ENCODE measurements around the gene WDR89. TPM values are rescaled to one million over a fixed set of nuclear protein-coding genes. Genes with fewer than 3 reads are reported as not detected.

The WDR89 gene, protein sequence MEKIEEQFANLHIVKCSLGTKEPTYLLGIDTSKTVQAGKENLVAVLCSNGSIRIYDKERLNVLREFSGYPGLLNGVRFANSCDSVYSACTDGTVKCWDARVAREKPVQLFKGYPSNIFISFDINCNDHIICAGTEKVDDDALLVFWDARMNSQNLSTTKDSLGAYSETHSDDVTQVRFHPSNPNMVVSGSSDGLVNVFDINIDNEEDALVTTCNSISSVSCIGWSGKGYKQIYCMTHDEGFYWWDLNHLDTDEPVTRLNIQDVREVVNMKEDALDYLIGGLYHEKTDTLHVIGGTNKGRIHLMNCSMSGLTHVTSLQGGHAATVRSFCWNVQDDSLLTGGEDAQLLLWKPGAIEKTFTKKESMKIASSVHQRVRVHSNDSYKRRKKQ
- total RNA-seq = 10 to 100 TPM; 22.0 to 23.8 TPM

DNA sequence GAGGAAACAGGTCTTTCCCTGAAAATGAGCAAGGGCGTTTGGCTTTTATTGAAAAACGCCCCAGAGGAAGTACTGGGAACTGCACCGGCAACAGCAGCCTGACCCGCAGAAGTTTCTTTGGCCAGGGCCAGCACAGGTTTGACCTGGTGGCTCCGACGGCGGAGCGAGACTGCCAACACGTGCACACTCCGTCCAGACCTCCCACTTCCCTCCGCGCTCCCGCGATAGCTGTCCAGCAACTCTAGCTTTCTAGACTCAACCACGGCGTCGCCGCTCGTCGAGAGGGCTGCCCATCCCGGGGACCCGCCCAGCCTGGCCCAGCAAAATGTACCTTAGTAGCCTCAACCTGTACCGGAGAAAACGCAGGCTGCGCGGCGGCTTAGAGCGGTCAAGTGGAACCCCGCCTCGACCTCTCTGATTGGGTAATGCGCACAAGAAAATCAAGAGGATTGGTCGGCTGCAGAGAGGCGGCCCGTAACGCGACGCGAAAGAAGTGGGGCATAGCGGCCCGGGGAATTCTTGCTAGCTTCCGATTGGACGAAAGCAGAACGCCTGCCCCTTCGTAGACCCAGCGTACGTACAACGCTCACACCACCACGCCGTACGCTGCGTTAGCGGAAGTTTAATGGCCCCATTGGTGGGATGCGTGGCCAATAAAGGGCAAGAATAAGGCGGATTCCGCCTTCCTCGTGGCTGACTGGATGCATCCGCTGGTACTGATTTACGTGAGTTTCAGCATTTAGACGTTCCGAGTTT, at the start of gene WDR89:
WDR89 (minus strand) TSS at position 399 of the 756 bp plus-strand sequence. CDS start 41,929 bp downstream, outside the sequence.
- H3K4me1 Mint-ChIP-seq = peaks cover 11% of the 10 kb centered on the region
- no peaks in the 10 kb centered on the region for H3K27me3 Mint-ChIP-seq
- H3K9me3 Mint-ChIP-seq = no peaks in the 10 kb centered on the region
- peak within 1 kb of the TSS; percentile 90 for H3K27ac Mint-ChIP-seq
- peak within 1 kb of the TSS; percentile 82 for H3K4me3 Mint-ChIP-seq
- H3K36me3 Mint-ChIP-seq (ENCODE audit: low read depth) = peaks cover 38% of the 10 kb centered on the region
- ATAC-seq (replicated peaks) = peak; percentile 89

GRCh38 chr14:63689132-63689531, 47.5 kb upstream of the WDR89 start:
- Mint-ChIP-seq H3K36me3 (ENCODE audit: low read depth) (peaks cover 28% of the 10 kb centered on the region), H3K4me1 (no peaks in the 10 kb centered on the region), H3K27me3 (no peaks in the 10 kb centered on the region), H3K4me3 (no peak overlapping the region), H3K9me3 (no peaks in the 10 kb centered on the region), H3K27ac (no peak overlapping the region)
- ATAC-seq (replicated peaks) = no peak

DNA sequence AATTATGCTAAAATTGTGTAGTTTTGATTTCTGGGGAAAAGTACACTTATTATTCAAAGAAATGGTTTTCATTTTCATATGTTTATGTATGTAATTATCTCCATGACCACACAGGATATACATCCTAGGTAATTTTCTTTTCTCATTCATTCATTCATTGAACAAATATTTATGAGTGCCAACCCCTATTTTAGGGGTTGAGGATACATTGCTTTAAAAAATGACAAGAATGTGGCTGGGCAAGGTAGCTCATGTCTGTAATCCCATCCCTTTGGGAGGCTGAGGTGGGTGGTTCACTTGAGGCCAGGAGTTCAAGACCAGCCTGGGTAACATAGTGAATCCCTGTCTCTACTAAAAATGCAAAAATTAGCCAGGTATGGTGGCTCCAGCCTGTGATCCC, 45.3 kb upstream of the WDR89 start:
- Mint-ChIP-seq H3K4me3 (no peak overlapping the region), H3K27ac (no peak overlapping the region), H3K4me1 (no peaks in the 10 kb centered on the region), H3K27me3 (no peaks in the 10 kb centered on the region), H3K9me3 (no peaks in the 10 kb centered on the region), H3K36me3 (ENCODE audit: low read depth) (peaks cover 33% of the 10 kb centered on the region)
- ATAC-seq (replicated peaks) = no peak

- no peak for ATAC-seq (replicated peaks)
- Mint-ChIP-seq H3K27ac (no peak overlapping the region), H3K9me3 (no peaks in the 10 kb centered on the region), H3K4me3 (no peak overlapping the region), H3K36me3 (ENCODE audit: low read depth) (peaks cover 26% of the 10 kb centered on the region), H3K4me1 (no peaks in the 10 kb centered on the region), H3K27me3 (no peaks in the 10 kb centered on the region)
Observed at GRCh38 chr14:63685401-63685800, 43.7 kb upstream of the WDR89 start.

DNA sequence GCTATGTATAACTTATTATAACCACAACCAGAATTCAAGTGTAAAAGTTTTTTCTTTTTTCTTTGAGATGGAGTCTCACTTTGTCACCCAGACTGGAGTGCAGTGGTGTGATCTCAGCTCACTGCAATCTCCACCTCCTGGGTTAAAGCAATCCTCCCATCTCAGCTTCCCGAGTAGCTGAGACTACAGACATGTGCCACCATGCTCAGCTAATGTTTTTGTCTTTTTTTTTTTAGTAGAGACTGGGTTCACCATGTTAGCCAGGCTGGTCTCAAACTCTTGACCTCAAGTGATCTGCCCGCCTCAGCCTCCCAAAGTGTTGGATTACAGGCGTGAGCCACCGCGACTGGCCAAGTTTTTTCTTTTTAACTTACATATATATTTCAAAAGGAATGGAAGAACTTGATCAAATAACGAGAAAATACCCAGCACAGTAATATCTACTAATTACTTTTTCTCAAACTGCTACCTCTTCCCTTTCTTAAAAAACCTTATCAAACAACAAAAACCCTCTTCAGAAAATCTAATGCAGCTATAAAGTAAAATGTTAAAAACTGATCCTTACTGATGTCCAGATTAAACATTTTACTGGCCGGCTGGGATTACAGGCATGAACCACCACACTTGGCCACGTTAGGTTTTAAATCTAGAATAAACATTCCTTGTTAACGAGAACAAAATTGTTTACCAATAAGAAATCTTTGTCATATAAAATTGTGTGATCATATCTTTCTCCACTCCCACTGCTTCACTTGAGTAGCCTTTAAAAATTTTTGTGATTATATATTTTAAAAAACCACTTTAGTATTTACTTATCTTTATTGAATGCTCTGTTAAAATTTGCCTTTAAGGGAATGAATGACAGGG, 41.3 kb upstream of the WDR89 start:
- Mint-ChIP-seq H3K36me3 (ENCODE audit: low read depth) (peaks cover 17% of the 10 kb centered on the region), H3K4me3 (no peak overlapping the region), H3K27ac (no peak overlapping the region), H3K9me3 (no peaks in the 10 kb centered on the region), H3K4me1 (no peaks in the 10 kb centered on the region), H3K27me3 (no peaks in the 10 kb centered on the region)
- ATAC-seq (replicated peaks) = no peak

- ATAC-seq (replicated peaks) = no peak
- no peaks in the 10 kb centered on the region for H3K9me3 Mint-ChIP-seq
- no peak overlapping the region for H3K4me3 Mint-ChIP-seq
- H3K27ac Mint-ChIP-seq = no peak overlapping the region
- no peaks in the 10 kb centered on the region for H3K4me1 Mint-ChIP-seq
- no peaks in the 10 kb centered on the region for H3K27me3 Mint-ChIP-seq
- H3K36me3 Mint-ChIP-seq (ENCODE audit: low read depth) = peaks cover 16% of the 10 kb centered on the region
Observed at GRCh38 chr14:63678536-63678935, 36.9 kb upstream of the WDR89 start.

GRCh38 chr14:63677891-63678379, 36.3 kb upstream of the WDR89 start:
- ATAC-seq (replicated peaks) = no peak
- Mint-ChIP-seq H3K27ac (no peak overlapping the region), H3K9me3 (no peaks in the 10 kb centered on the region), H3K36me3 (ENCODE audit: low read depth) (peaks cover 12% of the 10 kb centered on the region), H3K4me1 (no peaks in the 10 kb centered on the region), H3K4me3 (no peak overlapping the region), H3K27me3 (no peaks in the 10 kb centered on the region)

DNA sequence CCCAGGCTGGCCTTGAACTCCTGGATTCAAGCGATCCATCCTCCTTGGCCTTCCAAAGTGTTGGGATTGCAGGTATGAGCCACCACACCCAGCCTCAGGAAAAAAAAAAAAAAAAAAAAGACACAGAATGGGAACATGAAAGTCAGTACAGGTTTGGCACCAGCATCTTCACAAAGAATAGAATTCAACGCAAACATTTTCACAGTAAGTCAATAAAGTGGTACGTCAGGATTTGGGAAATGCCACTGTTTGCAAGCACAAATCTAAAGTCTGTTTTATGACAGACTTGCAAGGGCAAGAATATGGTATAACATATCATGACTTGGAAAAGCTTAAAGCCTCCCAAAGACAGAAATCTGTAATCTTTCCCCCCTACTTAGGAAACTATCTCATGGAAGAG, 34.9 kb upstream of the WDR89 start:
- H3K27ac Mint-ChIP-seq = no peak overlapping the region
- no peaks in the 10 kb centered on the region for H3K4me1 Mint-ChIP-seq
- no peak overlapping the region for H3K4me3 Mint-ChIP-seq
- no peak for ATAC-seq (replicated peaks)
- peaks cover 11% of the 10 kb centered on the region for H3K36me3 Mint-ChIP-seq (ENCODE audit: low read depth)
- no peaks in the 10 kb centered on the region for H3K27me3 Mint-ChIP-seq
- no peaks in the 10 kb centered on the region for H3K9me3 Mint-ChIP-seq

GRCh38 chr14:63673886-63674497, 32.3 kb upstream of the WDR89 start:
- no peak overlapping the region for H3K27ac Mint-ChIP-seq
- H3K9me3 Mint-ChIP-seq = no peaks in the 10 kb centered on the region
- no peaks in the 10 kb centered on the region for H3K27me3 Mint-ChIP-seq
- no peak for ATAC-seq (replicated peaks)
- H3K4me3 Mint-ChIP-seq = no peak overlapping the region
- no peaks in the 10 kb centered on the region for H3K4me1 Mint-ChIP-seq
- H3K36me3 Mint-ChIP-seq (ENCODE audit: low read depth) = peaks cover 11% of the 10 kb centered on the region

DNA sequence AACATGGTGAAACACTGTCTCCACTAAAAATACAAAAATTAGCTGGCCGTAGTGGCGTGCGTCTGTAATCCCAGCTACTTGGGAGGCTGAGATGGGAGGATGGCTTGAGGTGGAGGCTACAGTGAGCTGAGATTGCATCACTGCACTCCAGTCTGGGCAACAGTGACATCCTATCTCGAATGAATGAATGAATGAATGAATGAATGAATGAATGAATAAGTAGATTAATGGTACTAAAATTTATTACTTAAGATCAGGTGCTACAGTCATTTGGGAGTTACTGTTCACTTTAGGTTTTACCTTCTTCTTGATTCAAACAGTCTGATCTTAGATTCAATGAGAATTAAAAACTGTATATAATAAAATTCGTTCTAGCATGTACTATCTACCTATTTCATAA, 31.6 kb upstream of the WDR89 start:
- Mint-ChIP-seq H3K9me3 (no peaks in the 10 kb centered on the region), H3K27ac (no peak overlapping the region), H3K36me3 (ENCODE audit: low read depth) (peaks cover 11% of the 10 kb centered on the region), H3K27me3 (no peaks in the 10 kb centered on the region), H3K4me3 (no peak overlapping the region), H3K4me1 (no peaks in the 10 kb centered on the region)
- ATAC-seq (replicated peaks) = no peak

DNA sequence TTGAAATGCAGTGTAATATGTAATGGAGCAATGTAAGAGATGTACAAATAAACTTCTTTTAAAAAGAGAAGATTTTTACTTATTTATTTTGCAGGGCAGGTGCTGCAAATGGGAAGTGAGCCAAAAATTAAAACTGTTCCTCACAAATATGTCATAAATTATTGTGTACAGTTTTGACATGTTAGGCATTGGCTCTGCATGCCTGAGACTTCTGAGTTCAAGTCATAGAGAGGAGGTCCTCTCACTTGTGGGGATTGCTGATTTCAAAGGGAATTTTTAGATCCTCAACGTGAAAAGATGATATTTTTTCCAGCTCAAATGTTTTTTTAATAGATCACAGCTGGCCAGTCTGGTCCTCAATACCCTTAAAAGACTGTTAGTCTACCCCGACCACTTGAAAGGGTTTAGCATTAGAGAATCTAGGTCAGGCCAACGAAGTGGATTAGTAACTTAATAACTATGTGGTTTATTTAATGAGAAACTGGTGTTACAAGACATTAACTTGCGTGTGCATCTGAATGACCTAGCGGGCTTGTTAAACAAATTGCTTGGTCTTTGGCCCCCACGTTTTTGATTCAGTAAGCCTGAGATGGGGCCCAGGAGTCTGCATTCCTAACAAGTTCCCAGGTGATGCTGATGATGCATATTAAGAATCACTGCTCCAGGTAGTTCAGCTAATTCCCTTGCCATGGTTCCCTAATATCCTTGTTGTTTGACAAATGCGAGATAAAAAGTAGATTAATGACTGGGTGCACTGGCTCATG, 30.9 kb upstream of the WDR89 start:
- no peak overlapping the region for H3K4me3 Mint-ChIP-seq
- H3K27ac Mint-ChIP-seq = no peak overlapping the region
- no peaks in the 10 kb centered on the region for H3K4me1 Mint-ChIP-seq
- no peaks in the 10 kb centered on the region for H3K27me3 Mint-ChIP-seq
- H3K36me3 Mint-ChIP-seq (ENCODE audit: low read depth) = peaks cover 7% of the 10 kb centered on the region
- no peaks in the 10 kb centered on the region for H3K9me3 Mint-ChIP-seq
- no peak for ATAC-seq (replicated peaks)

DNA sequence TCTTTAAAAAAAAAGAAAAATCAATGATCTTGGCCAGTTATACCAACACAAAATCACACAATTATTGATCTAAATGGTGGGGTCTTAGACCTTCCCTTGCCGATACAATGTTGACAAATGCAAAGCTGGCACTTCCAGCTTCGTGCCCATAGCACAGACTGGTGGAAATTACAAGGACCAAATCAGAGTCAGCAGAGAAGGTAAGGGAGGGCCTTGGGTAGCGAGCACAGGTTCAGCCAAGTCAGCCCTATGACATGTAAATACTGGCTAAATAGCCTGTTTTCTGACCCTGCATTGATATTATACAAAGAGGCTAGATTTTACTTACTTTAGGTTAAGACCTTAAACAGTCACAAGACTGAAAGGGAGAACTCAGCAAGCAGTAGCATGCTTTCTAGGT, 30.3 kb upstream of the WDR89 start:
- no peak for ATAC-seq (replicated peaks)
- Mint-ChIP-seq H3K27me3 (no peaks in the 10 kb centered on the region), H3K36me3 (ENCODE audit: low read depth) (peaks cover 5% of the 10 kb centered on the region), H3K4me1 (no peaks in the 10 kb centered on the region), H3K4me3 (no peak overlapping the region), H3K27ac (no peak overlapping the region), H3K9me3 (no peaks in the 10 kb centered on the region)

GRCh38 chr14:63670692-63671091, 29.0 kb upstream of the WDR89 start:
- Mint-ChIP-seq H3K36me3 (ENCODE audit: low read depth) (no peaks in the 10 kb centered on the region), H3K4me3 (no peak overlapping the region), H3K27me3 (no peaks in the 10 kb centered on the region), H3K4me1 (no peaks in the 10 kb centered on the region), H3K27ac (no peak overlapping the region), H3K9me3 (no peaks in the 10 kb centered on the region)
- no peak for ATAC-seq (replicated peaks)

Data from activated T-helper 17 cell treated with anti-CD3 and anti-CD28 coated beads, Interleukin-2, amount 50 U/mL, for 72 hours (primary cell).